Neural crest cell (in vitro differentiated cells): ENCODE results near the gene MAIP1. TPM values are rescaled to one million over a fixed set of nuclear protein-coding genes. Genes with fewer than 3 reads are reported as not detected.

Experiments
- DNase-seq: peaks from one replicate; pipeline ENCODE4 v3.0.0; 2021; ENCODE audit warnings: low read depth, mixed read lengths, low spot score
- H3K27ac Mint-ChIP-seq: one replicate; pipeline ENCODE4 v1.8.0; 2021; ENCODE audit warnings: mild to moderate bottlenecking, mixed read lengths; ENCODE audit not compliant: unreplicated experiment
- H3K27me3 Mint-ChIP-seq: 2 replicates; pipeline ENCODE4 v1.8.0; 2021; ENCODE audit warnings: low read depth, mild to moderate bottlenecking, mixed read lengths
- H3K36me3 Mint-ChIP-seq: 2 replicates; pipeline ENCODE4 v1.8.0; 2021; ENCODE audit warnings: low read depth, mild to moderate bottlenecking, mixed read lengths
- H3K4me1 Mint-ChIP-seq: 2 replicates; pipeline ENCODE4 v1.8.0; 2021; ENCODE audit warnings: mixed read lengths
- H3K4me3 Mint-ChIP-seq: one replicate; pipeline ENCODE4 v1.8.0; 2021; ENCODE audit warnings: mild to moderate bottlenecking, mixed read lengths
- H3K9me3 Mint-ChIP-seq: 2 replicates; pipeline ENCODE4 v1.8.0; 2021; ENCODE audit warnings: mixed read lengths
- total RNA-seq: library from RNA; stranded (reverse); gene quantifications from 2 replicates; pipeline ENCODE4 v1.2.1, GENCODE V29; 2021
- TF ChIP-seq, protein P1 (sequence below): fragments of 200-600 bp; sonication (generic); conservative IDR thresholded peaks from 2 replicates; pipeline ENCODE4 v1.5.0; 2021; ENCODE audit warnings: antibody characterized with exemption, mild to moderate bottlenecking

Gene MAIP1
- total RNA-seq, 1 donor from 2014 or later, result 23.1 TPM

DNA sequence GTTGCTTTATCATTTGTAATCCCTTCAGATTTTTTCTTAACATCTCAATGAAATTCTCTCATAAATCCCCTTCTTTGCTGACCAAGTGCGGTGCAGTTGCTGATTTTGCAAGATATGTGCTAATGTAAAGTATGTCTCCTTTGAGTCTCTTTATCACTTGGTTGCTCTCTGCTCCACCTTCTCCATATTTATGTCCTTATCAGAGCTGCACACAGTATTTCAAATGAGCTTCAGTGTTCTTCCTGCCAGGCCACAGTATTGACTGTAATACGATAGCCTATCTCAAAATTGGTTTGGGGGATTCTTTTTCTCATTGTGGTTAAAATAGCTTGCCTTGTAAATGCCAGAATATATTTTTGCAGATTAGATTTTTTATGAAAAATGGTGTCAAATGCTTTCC, 32.2 kb downstream of the MAIP1 start:
- H3K27ac Mint-ChIP-seq, result no peak overlapping the region
- H3K9me3 Mint-ChIP-seq, result peaks cover 6% of the 10 kb centered on the region
- TF ChIP-seq, protein P1, sequence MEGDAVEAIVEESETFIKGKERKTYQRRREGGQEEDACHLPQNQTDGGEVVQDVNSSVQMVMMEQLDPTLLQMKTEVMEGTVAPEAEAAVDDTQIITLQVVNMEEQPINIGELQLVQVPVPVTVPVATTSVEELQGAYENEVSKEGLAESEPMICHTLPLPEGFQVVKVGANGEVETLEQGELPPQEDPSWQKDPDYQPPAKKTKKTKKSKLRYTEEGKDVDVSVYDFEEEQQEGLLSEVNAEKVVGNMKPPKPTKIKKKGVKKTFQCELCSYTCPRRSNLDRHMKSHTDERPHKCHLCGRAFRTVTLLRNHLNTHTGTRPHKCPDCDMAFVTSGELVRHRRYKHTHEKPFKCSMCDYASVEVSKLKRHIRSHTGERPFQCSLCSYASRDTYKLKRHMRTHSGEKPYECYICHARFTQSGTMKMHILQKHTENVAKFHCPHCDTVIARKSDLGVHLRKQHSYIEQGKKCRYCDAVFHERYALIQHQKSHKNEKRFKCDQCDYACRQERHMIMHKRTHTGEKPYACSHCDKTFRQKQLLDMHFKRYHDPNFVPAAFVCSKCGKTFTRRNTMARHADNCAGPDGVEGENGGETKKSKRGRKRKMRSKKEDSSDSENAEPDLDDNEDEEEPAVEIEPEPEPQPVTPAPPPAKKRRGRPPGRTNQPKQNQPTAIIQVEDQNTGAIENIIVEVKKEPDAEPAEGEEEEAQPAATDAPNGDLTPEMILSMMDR, result no peak
- H3K36me3 Mint-ChIP-seq, result no peaks in the 10 kb centered on the region
- no peaks in the 10 kb centered on the region for H3K27me3 Mint-ChIP-seq
- H3K4me1 Mint-ChIP-seq, result peaks cover 9% of the 10 kb centered on the region
- no peak for DNase-seq
- H3K4me3 Mint-ChIP-seq, result no peak overlapping the region

DNA sequence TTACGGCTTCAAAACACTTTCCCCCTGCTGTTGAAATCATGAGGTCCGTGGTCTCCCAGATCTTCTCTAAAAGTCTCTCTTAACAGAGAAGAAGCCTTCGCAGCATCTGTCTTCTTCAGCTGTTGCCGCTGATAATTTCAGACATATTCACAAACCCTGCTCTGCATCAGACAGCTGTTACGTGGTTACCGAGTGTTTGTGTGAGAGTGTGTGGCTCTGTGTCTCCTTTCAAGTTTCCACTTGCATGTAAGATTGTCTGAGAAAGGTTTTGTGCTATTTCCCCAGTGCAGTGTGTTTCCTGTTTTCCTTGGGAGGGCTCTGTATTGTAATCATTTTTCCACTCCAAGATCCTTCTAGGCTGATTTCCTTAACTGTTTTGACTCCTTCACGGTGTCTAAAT, 32.8 kb downstream of the MAIP1 start:
- TF ChIP-seq, protein P1, result no peak
- H3K27me3 Mint-ChIP-seq, result no peaks in the 10 kb centered on the region
- no peaks in the 10 kb centered on the region for H3K36me3 Mint-ChIP-seq
- H3K9me3 Mint-ChIP-seq, result peaks cover 6% of the 10 kb centered on the region
- H3K27ac Mint-ChIP-seq, result no peak overlapping the region
- H3K4me1 Mint-ChIP-seq, result peaks cover 6% of the 10 kb centered on the region
- no peak for DNase-seq
- no peak overlapping the region for H3K4me3 Mint-ChIP-seq

DNA sequence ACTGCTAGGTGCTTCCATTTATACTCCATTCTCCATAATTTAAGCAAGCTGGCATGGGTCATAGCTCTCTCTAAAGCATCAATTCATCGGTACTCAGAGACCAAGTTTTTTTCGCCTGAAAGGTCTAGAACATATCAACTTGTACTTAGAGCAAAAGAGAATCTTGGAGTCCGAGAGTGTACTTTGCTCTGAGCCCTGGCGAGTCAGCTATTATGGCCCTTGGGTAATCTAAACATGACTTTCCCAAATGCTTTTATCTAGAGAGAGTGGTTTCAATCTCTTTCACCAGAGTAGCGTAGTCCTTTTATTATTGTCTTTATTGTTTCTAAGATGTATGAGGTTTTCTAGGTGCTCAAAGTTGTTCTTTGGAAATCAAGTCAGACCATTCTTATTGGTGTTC, 34.4 kb downstream of the MAIP1 start:
- TF ChIP-seq, protein P1, result no peak
- Mint-ChIP-seq H3K27ac (no peak overlapping the region), H3K9me3 (peaks cover 6% of the 10 kb centered on the region), H3K4me3 (no peak overlapping the region), H3K36me3 (no peaks in the 10 kb centered on the region), H3K4me1 (peaks cover 6% of the 10 kb centered on the region), H3K27me3 (no peaks in the 10 kb centered on the region)
- no peak for DNase-seq

DNA sequence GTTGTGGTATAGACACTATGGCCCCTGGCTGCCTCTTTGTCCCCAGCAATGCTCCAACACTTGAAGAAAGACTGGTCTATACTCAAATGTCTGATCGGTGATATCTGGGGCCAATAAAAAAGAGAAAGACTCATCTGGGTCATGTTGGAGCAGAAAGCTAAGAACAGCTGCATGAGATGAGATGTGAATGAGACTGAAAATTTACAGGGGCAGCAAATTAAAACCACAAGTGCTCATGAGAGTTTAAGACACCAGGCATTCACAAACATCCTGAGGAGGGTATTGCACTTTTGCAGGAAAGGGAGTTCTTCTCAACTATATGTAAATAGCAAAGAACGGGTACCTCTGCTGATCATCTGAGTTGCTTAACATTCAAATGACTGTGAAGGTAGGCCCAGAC, 36.3 kb downstream of the MAIP1 start:
- Mint-ChIP-seq H3K4me1 (no peaks in the 10 kb centered on the region), H3K27ac (no peak overlapping the region), H3K27me3 (no peaks in the 10 kb centered on the region), H3K4me3 (no peak overlapping the region), H3K36me3 (no peaks in the 10 kb centered on the region), H3K9me3 (peaks cover 5% of the 10 kb centered on the region)
- TF ChIP-seq, protein P1, result no peak
- no peak for DNase-seq

DNA sequence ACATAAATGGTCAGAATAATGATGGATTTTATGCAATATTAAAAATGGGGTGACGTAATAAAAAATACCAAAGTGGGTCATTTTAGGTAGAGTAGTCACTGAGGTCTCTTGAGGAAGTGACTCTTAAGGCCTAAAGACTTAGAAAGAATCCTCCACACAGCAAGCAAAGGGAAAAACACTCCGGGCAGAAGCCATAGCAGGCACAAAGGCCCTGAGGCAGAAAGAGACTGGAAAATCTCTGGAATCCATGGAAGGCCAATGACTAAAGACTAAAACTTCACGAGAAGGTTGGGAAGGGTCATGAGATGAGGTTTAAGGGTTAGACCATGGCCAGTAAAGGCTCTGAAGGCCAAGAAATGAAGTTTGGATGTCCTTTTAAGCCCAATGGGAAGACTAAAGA, 36.9 kb downstream of the MAIP1 start:
- TF ChIP-seq, protein P1, result no peak
- Mint-ChIP-seq H3K4me1 (no peaks in the 10 kb centered on the region), H3K27ac (no peak overlapping the region), H3K27me3 (no peaks in the 10 kb centered on the region), H3K36me3 (no peaks in the 10 kb centered on the region), H3K9me3 (peaks cover 7% of the 10 kb centered on the region), H3K4me3 (no peak overlapping the region)
- DNase-seq, result no peak

DNA sequence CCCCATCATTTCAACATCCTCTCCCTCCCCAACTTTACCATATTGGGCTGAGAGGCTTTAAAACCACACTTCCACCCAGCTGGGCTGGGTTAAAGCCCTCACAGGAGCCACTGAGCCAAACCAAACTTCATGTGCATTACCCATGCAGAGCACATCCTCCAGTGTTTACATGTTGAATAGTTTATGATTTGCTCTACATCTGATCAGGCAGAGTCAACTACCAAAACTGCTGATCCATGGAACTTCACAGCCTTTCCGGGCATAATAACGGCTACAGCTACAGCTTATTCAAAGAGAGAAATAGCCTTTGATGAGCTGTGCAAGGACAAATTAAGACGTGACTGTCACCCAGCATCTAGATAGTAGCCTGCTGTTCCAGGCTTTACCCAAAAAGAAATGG, 39.0 kb downstream of the MAIP1 start:
- DNase-seq, result no peak
- no peaks in the 10 kb centered on the region for H3K4me1 Mint-ChIP-seq
- TF ChIP-seq, protein P1, result no peak
- no peaks in the 10 kb centered on the region for H3K36me3 Mint-ChIP-seq
- no peak overlapping the region for H3K27ac Mint-ChIP-seq
- no peak overlapping the region for H3K4me3 Mint-ChIP-seq
- no peaks in the 10 kb centered on the region for H3K27me3 Mint-ChIP-seq
- peaks cover 7% of the 10 kb centered on the region for H3K9me3 Mint-ChIP-seq
